ENCODE data around the gene C4orf17. TPM values are rescaled to one million over a fixed set of nuclear protein-coding genes. Genes with fewer than 3 reads are reported as not detected.

Gene C4orf17
- total and polyA plus RNA-seq, 2 of the 8 experiments (the other 6 are each of a cell fraction or from before 2014, with no cell fraction given) = not detected

DNA sequence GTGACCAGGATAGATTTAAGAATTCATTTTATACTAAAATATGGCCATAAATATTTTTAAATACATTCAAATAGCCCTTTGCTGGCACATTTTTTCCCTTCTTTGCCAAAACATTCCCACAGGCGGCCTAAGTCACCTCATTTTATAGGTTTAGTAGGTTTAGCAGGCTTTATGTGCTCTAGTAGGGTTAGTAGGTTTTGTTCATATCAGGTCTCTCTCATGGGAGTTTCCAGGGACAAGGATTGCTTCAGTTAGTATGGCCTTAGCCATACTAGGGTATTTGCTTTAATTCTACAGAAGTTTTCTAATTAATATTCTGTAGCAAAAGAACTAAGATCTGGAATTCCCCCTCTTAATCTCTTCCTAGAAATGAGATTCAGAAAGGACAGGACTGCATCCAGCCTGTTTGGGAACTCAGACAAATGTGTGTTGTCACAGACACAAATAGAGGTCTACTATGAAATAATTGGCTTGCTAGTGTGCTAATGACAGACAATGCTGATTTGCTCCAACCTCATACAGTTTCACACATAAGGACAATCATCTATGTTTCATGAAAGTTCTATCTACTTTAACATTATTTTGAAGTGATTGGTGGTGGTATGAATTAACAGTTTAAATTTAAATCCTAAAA is 63.0 kb downstream of the C4orf17 start:
- CTCF ChIA-PET (ENCODE audit: partially characterized antibody) = interaction anchor here (0.6 kb wide), 1 partner anchor 11 kb away, joined by 3 read pairs; no protein-coding TSS in a partner anchor
- H3K79me2 ChIP-seq (ENCODE audit: control insufficient read depth in 1 of 2, insufficient read depth in 2 of 2, low read length in 2 of 2) = no peaks in the 10 kb centered on the region
- WGBS, 2 experiments (ENCODE audit: extremely low coverage in 1 of 2, insufficient coverage in 1 of 2, insufficient read length in 1 of 2, insufficient replicate concordance in 2 of 2, low coverage in 1 of 2, low lambda C conversion rate in 2 of 2, missing lambda C conversion rate in 1 of 2) = 83% methylated on average over 1 of the region's 1 CpG; no CpG with 5 or more reads in 1 of the 2 experiments

More for the DNA sequence above, 63.0 kb downstream of the C4orf17 start:
- peak overlapping the region; percentile 84; the same call in 1 of the 2 replicates for H2AFZ ChIP-seq (ENCODE audit: low read length)
- no peak overlapping the region for H2BK120ac ChIP-seq (replicated peaks; ENCODE audit: low read depth, low read length)
- no peak overlapping the region for H3K4ac ChIP-seq (replicated peaks; ENCODE audit: insufficient read length, low read depth, low read length)
- H3K9ac ChIP-seq (replicated peaks in 1 of 4; ENCODE audit: extremely low read depth in 1 of 4, low read depth in 3 of 4, low read length in 3 of 4) = no peak overlapping the region
- no peak overlapping the region for H2BK5ac ChIP-seq (ENCODE audit: low read depth, low read length)
- H4K8ac ChIP-seq (ENCODE audit: extremely low read depth, insufficient read depth, low read length) = no peak overlapping the region
- H3K9me3 ChIP-seq (ENCODE audit: insufficient read depth in 2 of 2, low read depth in 1 of 2, low read length in 1 of 2) = no peaks in the 10 kb centered on the region
- H2BK20ac ChIP-seq (ENCODE audit: low read length) = no peak overlapping the region
- H3K18ac ChIP-seq (ENCODE audit: extremely low read depth, low read length) = no peak overlapping the region
- no peak overlapping the region for H2BK15ac ChIP-seq (ENCODE audit: low read length)
- no peak overlapping the region for H3K4me3 ChIP-seq (ENCODE audit: extremely low read depth in 1 of 4, insufficient read depth in 2 of 4, low read depth in 3 of 4, low read length in 4 of 4)
- no peaks in the 10 kb centered on the region; the same call in 1 of the 2 replicates for H3K23me2 ChIP-seq (ENCODE audit: low read depth, low read length)
- FAIRE-seq = no peak
- no peaks in the 10 kb centered on the region for H3K79me1 ChIP-seq (ENCODE audit: low read depth, low read length)
- no peak overlapping the region for H3K27ac ChIP-seq (ENCODE audit: low read depth, low read length)
- H3K27me3 ChIP-seq (replicated peaks in 1 of 4; ENCODE audit: control insufficient read depth in 3 of 4, extremely low read depth in 1 of 4, insufficient read depth in 3 of 4, low read length in 3 of 4) = no peaks in the 10 kb centered on the region
- no peaks in the 10 kb centered on the region for H3K36me3 ChIP-seq (ENCODE audit: control insufficient read depth in 2 of 4, insufficient read depth in 4 of 4, low read length in 3 of 4)
- POLR2A ChIA-PET (ENCODE audit: partially characterized antibody) = no interaction called here
- H4K5ac ChIP-seq (ENCODE audit: insufficient read length, low read depth, low read length) = no peak overlapping the region
- no peak overlapping the region for H3K23ac ChIP-seq (ENCODE audit: insufficient read length)
- H3K56ac ChIP-seq (replicated peaks; ENCODE audit: insufficient read length, low read depth, low read length) = no peak overlapping the region
- no peaks in the 10 kb centered on the region for H4K20me1 ChIP-seq (replicated peaks in 1 of 2; ENCODE audit: control insufficient read depth in 1 of 2, insufficient read depth in 2 of 2, low read length in 2 of 2)
- H2AK5ac ChIP-seq (ENCODE audit: low read depth, low read length) = no peak overlapping the region
- no peak for TF ChIP-seq JUND (IDR thresholded peaks at IDR 0.05; ENCODE audit: low read length)
- TF ChIP-seq SP1 (IDR thresholded peaks at IDR 0.05; ENCODE audit: low read depth, low read length) = no peak
- H3K14ac ChIP-seq (ENCODE audit: insufficient read length) = no peak overlapping the region
- no peak overlapping the region for H4K91ac ChIP-seq (replicated peaks; ENCODE audit: insufficient read length, low read length)
- no peak overlapping the region for H3K4me2 ChIP-seq (ENCODE audit: insufficient read depth in 1 of 2, low read depth in 2 of 2, low read length in 2 of 2)
- no peak overlapping the region for H2BK12ac ChIP-seq (ENCODE audit: low read depth, low read length)
- H3K4me1 ChIP-seq (replicated peaks in 1 of 4; ENCODE audit: control insufficient read depth in 3 of 4, insufficient read depth in 4 of 4, low read length in 3 of 4) = peaks cover 0 to 5% (median 2%) of the 10 kb centered on the region in 4 experiments; a peak in 3 of 7 replicates
- no peak for DNase-seq (ENCODE audit: low read depth in 1 of 2, low spot score in 2 of 2)

Measured in H1 (cell line).